MCF 10A (cell line): ENCODE measurements around the gene DNAI1. TPM values are rescaled to one million over a fixed set of nuclear protein-coding genes. Genes with fewer than 3 reads are reported as not detected.

Source experiments
- BruUV-seq: library from RNA; stranded (reverse); fragments of 400-500 nt; replicated peaks from 2 replicates; lab custom pipeline; 2021; lab: Mats Ljungman, UMichigan
- CTCF ChIA-PET: fragments of 300-600 bp; sonication (Branson Sonifier 250); formaldehyde crosslinking; extraction: SDS; loops from one replicate; lab custom pipeline; 2021; ENCODE audit warnings: antibody characterized with exemption, inconsistent platforms; lab: Yijun Ruan, JAX
- POLR2A ChIA-PET: fragments of 300-600, 350-650 bp; sonication (Branson Sonifier 250); formaldehyde crosslinking; extraction: SDS; loops from one replicate; lab custom pipeline; 2020; ENCODE audit warnings: antibody characterized with exemption, inconsistent platforms; lab: Yijun Ruan, JAX
- DNase-seq: peaks from one replicate; pipeline ENCODE4 v3.0.0-alpha.2; 2018; ENCODE audit not compliant: unreplicated experiment
- H3K27ac Mint-ChIP-seq: one replicate; pipeline ENCODE4 v1.8.0; 2022; ENCODE audit warnings: mild to moderate bottlenecking, low read depth, mixed read lengths; ENCODE audit not compliant: unreplicated experiment
- H3K27me3 Mint-ChIP-seq: one replicate; pipeline ENCODE4 v1.8.0; 2022; ENCODE audit warnings: mixed read lengths; ENCODE audit not compliant: insufficient read depth, unreplicated experiment
- H3K36me3 Mint-ChIP-seq: one replicate; pipeline ENCODE4 v1.8.0; 2022; ENCODE audit warnings: mild to moderate bottlenecking, moderate library complexity, mixed read lengths; ENCODE audit not compliant: insufficient read depth, unreplicated experiment
- H3K4me1 Mint-ChIP-seq: one replicate; pipeline ENCODE4 v1.8.0; 2022; ENCODE audit warnings: mixed read lengths; ENCODE audit not compliant: insufficient read depth, unreplicated experiment
- H3K4me3 Mint-ChIP-seq: one replicate; pipeline ENCODE4 v1.8.0; 2022; ENCODE audit warnings: mild to moderate bottlenecking, moderate library complexity, mixed read lengths; ENCODE audit not compliant: unreplicated experiment
- H3K9me3 Mint-ChIP-seq: one replicate; pipeline ENCODE4 v1.8.0; 2022; ENCODE audit warnings: mixed read lengths; ENCODE audit not compliant: unreplicated experiment
- intact Hi-C: fragments of 100-400 bp; cut with micrococcal nuclease; formaldehyde crosslinking; loops from 2 replicates; pipeline ENCODE4 v1.14.1; 2022
- total RNA-seq: library from RNA; stranded (reverse); gene quantifications from 2 replicates; pipeline ENCODE4 v1.2.3, GENCODE V29; 2022
- TF ChIP-seq, protein P1 (sequence below): fragments of 200-600 bp; IDR thresholded peaks from one replicate; pipeline ENCODE4 v1.8.0; 2022; ENCODE audit warnings: antibody characterized with exemption, mild to moderate bottlenecking; ENCODE audit not compliant: unreplicated experiment

The DNAI1 gene
- total RNA-seq, 1 experiment from 2014 or later = not detected

DNA sequence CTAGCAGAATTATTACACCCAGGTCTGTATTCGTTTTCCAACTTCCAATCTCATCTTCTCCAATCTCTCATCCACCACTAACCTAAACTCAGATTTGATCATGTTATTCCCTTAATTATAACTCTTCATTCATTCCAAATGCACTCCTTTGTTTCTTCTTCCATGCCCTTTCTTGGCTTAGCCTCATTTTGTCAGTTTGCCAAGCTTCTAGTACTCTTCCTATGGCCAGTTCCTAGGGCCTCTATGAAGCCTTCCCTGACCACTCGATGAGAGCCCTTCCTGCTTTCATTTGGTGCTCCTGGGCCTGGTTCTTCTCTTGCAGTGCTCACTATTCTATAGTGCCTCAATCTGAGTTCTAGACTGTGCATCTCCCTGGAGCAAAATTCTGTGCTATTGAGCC is 6.0 kb upstream of the DNAI1 start:
- H3K4me1 Mint-ChIP-seq = peaks cover 22% of the 10 kb centered on the region
- no peak overlapping the region for H3K27ac Mint-ChIP-seq
- TF ChIP-seq, protein P1, sequence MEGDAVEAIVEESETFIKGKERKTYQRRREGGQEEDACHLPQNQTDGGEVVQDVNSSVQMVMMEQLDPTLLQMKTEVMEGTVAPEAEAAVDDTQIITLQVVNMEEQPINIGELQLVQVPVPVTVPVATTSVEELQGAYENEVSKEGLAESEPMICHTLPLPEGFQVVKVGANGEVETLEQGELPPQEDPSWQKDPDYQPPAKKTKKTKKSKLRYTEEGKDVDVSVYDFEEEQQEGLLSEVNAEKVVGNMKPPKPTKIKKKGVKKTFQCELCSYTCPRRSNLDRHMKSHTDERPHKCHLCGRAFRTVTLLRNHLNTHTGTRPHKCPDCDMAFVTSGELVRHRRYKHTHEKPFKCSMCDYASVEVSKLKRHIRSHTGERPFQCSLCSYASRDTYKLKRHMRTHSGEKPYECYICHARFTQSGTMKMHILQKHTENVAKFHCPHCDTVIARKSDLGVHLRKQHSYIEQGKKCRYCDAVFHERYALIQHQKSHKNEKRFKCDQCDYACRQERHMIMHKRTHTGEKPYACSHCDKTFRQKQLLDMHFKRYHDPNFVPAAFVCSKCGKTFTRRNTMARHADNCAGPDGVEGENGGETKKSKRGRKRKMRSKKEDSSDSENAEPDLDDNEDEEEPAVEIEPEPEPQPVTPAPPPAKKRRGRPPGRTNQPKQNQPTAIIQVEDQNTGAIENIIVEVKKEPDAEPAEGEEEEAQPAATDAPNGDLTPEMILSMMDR = no peak
- H3K4me3 Mint-ChIP-seq = no peak overlapping the region
- H3K27me3 Mint-ChIP-seq = no peaks in the 10 kb centered on the region
- H3K9me3 Mint-ChIP-seq = no peaks in the 10 kb centered on the region
- POLR2A ChIA-PET = no interaction called here
- CTCF ChIA-PET = interaction anchor here (1.3 to 7.6 kb wide), 4 partner anchors 32 to 95 kb away, joined by 3 to 33 read pairs (median 13); no protein-coding TSS in a partner anchor
- DNase-seq = no peak
- no TSS peak for BruUV-seq
- intact Hi-C loops = no loop called here
- H3K36me3 Mint-ChIP-seq = no peaks in the 10 kb centered on the region

DNA sequence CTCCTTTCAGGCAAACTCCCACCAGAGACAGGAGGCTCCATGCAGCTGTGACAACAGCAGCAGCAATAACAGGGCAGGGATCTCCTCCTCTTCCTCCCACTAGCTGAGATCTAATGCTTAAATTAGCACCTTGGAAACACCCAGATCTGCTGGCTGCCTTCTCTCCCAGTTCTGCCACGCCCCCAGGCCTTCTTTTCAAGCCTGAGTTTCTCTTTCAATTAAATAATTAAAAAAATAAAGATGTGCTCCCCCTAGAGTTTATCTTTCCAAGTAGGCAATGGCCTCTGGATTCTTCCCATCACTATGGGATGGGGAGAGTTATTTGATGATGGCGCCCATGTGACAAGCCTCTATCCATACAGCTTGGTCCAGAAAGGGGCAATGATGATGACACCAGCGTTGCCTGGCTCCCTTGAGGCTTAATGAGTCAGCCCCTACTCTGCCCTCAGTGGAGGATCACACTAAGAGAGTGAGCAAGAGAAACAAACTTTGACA is 4.0 kb upstream of the DNAI1 start:
- intact Hi-C loops = no loop called here
- ChIA-PET POLR2A (interaction anchor here (0.9 to 1.1 kb wide), 3 partner anchors 9 to 43 kb away, joined by 3 read pairs; no protein-coding TSS in a partner anchor), CTCF (interaction anchor here (0.7 to 7.6 kb wide), 9 partner anchors 8 to 149 kb away, joined by 3 to 33 read pairs (median 3); no protein-coding TSS in a partner anchor)
- H3K4me3 Mint-ChIP-seq = no peak overlapping the region
- peak; percentile 78 for DNase-seq
- no peak overlapping the region for H3K27ac Mint-ChIP-seq
- BruUV-seq = no TSS peak
- no peaks in the 10 kb centered on the region for H3K27me3 Mint-ChIP-seq
- peaks cover 7% of the 10 kb centered on the region for H3K36me3 Mint-ChIP-seq
- peaks cover 31% of the 10 kb centered on the region for H3K4me1 Mint-ChIP-seq
- TF ChIP-seq, protein P1 = no peak
- H3K9me3 Mint-ChIP-seq = no peaks in the 10 kb centered on the region

DNA sequence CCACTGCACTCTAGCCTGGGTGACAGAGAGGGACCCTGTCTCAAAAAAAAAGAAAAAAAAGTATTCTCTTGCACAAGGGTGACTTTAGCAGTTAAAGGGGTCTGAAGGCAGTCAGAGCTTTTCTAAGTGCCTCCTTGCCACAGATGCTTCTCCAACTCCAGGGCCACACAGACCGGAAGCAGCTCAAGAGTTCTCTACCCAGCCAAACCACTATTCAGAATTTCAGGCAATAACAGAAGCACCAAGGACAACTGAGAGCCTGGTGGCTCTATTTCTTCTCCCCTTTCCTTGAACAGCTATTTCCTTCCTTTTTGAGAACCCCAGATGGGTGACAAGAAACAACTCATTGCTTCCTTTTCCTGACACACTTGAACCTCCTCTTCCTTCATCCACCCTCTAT is 2.5 kb upstream of the DNAI1 start:
- H3K4me3 Mint-ChIP-seq = no peak overlapping the region
- H3K36me3 Mint-ChIP-seq = peaks cover 7% of the 10 kb centered on the region
- TF ChIP-seq, protein P1 = no peak
- ChIA-PET POLR2A (interaction anchor here (0.8 to 1.1 kb wide), 2 partner anchors 9 to 11 kb away, joined by 4 read pairs; no protein-coding TSS in a partner anchor), CTCF (interaction anchor here (0.7 to 7.6 kb wide), 6 partner anchors 14 to 135 kb away, joined by 3 to 33 read pairs (median 7); no protein-coding TSS in a partner anchor)
- no TSS peak for BruUV-seq
- H3K27ac Mint-ChIP-seq = no peak overlapping the region
- intact Hi-C loops = no loop called here
- H3K27me3 Mint-ChIP-seq = no peaks in the 10 kb centered on the region
- peaks cover 31% of the 10 kb centered on the region for H3K4me1 Mint-ChIP-seq
- no peaks in the 10 kb centered on the region for H3K9me3 Mint-ChIP-seq
- no peak for DNase-seq

- BruUV-seq = TSS peak; percentile 30
- Mint-ChIP-seq H3K4me3 (peak overlapping the region; percentile 98), H3K9me3 (no peaks in the 10 kb centered on the region), H3K36me3 (peaks cover 7% of the 10 kb centered on the region), H3K4me1 (peaks cover 31% of the 10 kb centered on the region), H3K27me3 (no peaks in the 10 kb centered on the region), H3K27ac (no peak overlapping the region)
- intact Hi-C loops = no loop called here
- CTCF ChIA-PET = interaction anchor here (0.7 to 7.6 kb wide), 7 partner anchors 14 to 1440 kb away, joined by 3 to 33 read pairs (median 5); no protein-coding TSS in a partner anchor
- POLR2A ChIA-PET = interaction anchor here (0.8 to 1.1 kb wide), 2 partner anchors 8 to 12 kb away, joined by 4 read pairs; no protein-coding TSS in a partner anchor
- DNase-seq = no peak
- TF ChIP-seq, protein P1 = no peak
Measured at GRCh38 chr9:34456746-34457145, 1.9 kb upstream of the DNAI1 start.
